Measurements from ENCODE around the gene SPATA1. TPM values are rescaled to one million over a fixed set of nuclear protein-coding genes. Genes with fewer than 3 reads are reported as not detected.

The SPATA1 gene
- total RNA-seq, 2 donors from 2014 or later = 0.14 to 3.6 TPM

DNA sequence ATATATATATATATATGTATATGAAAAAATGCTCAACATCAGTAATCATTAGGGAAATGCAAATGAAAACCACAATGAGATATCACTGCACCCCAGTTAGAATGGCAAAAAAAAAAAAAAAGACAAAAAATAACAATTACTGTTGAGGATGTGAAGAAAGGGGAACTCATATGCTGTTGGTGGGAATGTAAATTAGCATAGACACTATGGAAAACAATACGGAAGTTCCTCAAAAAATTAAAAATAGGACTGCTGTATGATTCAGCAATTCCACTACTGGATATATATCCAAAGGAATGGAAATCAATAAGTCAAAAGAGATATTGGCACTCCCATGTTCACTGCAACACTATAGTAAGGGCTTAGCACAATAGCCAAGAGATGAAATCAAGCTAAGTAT is 109.6 kb downstream of the SPATA1 start:
- ATAC-seq (ENCODE audit: insufficient number of reproducible peaks, low FRiP score, low read depth) (no peak), DNase-seq (ENCODE audit: low spot score) (no peak)
- TF ChIP-seq, protein P1, sequence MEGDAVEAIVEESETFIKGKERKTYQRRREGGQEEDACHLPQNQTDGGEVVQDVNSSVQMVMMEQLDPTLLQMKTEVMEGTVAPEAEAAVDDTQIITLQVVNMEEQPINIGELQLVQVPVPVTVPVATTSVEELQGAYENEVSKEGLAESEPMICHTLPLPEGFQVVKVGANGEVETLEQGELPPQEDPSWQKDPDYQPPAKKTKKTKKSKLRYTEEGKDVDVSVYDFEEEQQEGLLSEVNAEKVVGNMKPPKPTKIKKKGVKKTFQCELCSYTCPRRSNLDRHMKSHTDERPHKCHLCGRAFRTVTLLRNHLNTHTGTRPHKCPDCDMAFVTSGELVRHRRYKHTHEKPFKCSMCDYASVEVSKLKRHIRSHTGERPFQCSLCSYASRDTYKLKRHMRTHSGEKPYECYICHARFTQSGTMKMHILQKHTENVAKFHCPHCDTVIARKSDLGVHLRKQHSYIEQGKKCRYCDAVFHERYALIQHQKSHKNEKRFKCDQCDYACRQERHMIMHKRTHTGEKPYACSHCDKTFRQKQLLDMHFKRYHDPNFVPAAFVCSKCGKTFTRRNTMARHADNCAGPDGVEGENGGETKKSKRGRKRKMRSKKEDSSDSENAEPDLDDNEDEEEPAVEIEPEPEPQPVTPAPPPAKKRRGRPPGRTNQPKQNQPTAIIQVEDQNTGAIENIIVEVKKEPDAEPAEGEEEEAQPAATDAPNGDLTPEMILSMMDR (IDR thresholded peaks at IDR 0.05) = no peak
- H3K4me3 ChIP-seq = no peak overlapping the region
- peaks cover 0 to 20% of the 10 kb centered on the region in 2 donors for H3K4me1 ChIP-seq (ENCODE audit: control insufficient read depth in 1 of 2, low read depth in 2 of 2)
- H3K27me3 ChIP-seq (replicated peaks; ENCODE audit: insufficient read depth) = no peaks in the 10 kb centered on the region
- no peaks in the 10 kb centered on the region for H3K36me3 ChIP-seq
- H3K9me3 ChIP-seq = no peaks in the 10 kb centered on the region
- no peak overlapping the region for H3K27ac ChIP-seq

Other genes starting within 250 kb of the SPATA1 start
- gene SAMD13, start 204.7 kb upstream of the SPATA1 start, total RNA-seq = 1 to 10 TPM in 1 of 2 donors, under 1 TPM in 1; 0.95 to 1.8 TPM
- gene DNASE2B, start 107.9 kb upstream of the SPATA1 start, total RNA-seq = not detected
- gene RPF1, start 27.1 kb upstream of the SPATA1 start, total RNA-seq = 10 to 100 TPM; 17.9 to 33.2 TPM
- gene GNG5, start 195 bp downstream of the SPATA1 start, total RNA-seq = 100 to 1,000 TPM in 1 of 2 donors, 10 to 100 TPM in 1; 87.2 to 128 TPM
- gene CTBS, start 68.1 kb downstream of the SPATA1 start, total RNA-seq = 10 to 100 TPM; 21.5 to 28.3 TPM
- gene SSX2IP, start 184.1 kb downstream of the SPATA1 start, total RNA-seq = 10 to 100 TPM in 1 of 2 donors, 1 to 10 TPM in 1; 6.1 to 12.3 TPM

Data from thoracic aorta (tissue), 2 donors.